HL-60 (cell line): ENCODE data around the gene CR2.

ENCODE experiments used
- CTCF ChIP-seq: IDR thresholded peaks from one replicate; pipeline ENCODE4 v1.5.1; 2011; ENCODE audit warnings: low read length, control low read depth, inconsistent platforms; ENCODE audit not compliant: insufficient read depth
- POLR2AphosphoS5 ChIP-seq: IDR thresholded peaks from 2 replicates; pipeline ENCODE4 v1.6.1; 2012; ENCODE audit warnings: low read depth

GRCh38 chr1:207495801-207496792, 42.0 kb downstream of the CR2 start, which contains the start of gene CR1:
- no peak for TF ChIP-seq POLR2AphosphoS5
- TF ChIP-seq CTCF, result no peak
